ENCODE results near the gene CC2D2B. TPM values are rescaled to one million over a fixed set of nuclear protein-coding genes. Genes with fewer than 3 reads are reported as not detected.

Gene CC2D2B
- total and polyA plus RNA-seq, 10 donors, result 0.26 to 7.1 (median 2.8) TPM

DNA sequence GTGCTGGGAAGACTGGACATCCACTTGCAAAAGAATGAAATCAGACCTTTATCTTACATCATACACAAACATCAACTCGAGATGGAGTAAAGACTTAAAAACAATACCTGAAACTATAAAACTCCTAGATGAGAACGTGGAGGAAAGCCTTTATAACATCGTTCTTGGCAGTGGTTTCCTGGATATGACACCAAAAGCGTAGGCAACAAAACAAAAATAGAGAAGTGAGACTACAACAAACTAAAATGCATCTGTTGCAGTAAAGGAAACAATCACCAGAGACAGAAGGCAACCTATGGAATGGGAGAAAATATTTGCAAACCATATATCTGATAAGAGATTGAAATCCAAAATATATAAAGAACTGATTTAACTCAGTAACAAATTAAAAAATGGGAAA lies 33.3 kb downstream of the CC2D2B start:
- H3K4me1 ChIP-seq, result no peaks in the 10 kb centered on the region
- H3K4me3 ChIP-seq, result no peak overlapping the region
- no peak for DNase-seq
- H3K27ac ChIP-seq, result no peak overlapping the region
- peaks cover 0 to 34% (median 24%) of the 10 kb centered on the region in 8 donors for H3K9me3 ChIP-seq
- WGBS, 5 donors, result 49 to 84% (median 65%) methylated on average over 4 of the region's 4 CpGs
- no peaks in the 10 kb centered on the region for H3K36me3 ChIP-seq
- no peaks in the 10 kb centered on the region for H3K27me3 ChIP-seq (replicated peaks in 1 of 7)
- TF ChIP-seq CTCF (IDR thresholded peaks at IDR 0.05 in 8 of 11, conservative IDR thresholded peaks at IDR 0.05 in 3 of 11) (no peak), POLR2AphosphoS5 (IDR thresholded peaks at IDR 0.05) (no peak), POLR2A (IDR thresholded peaks at IDR 0.05) (no peak)
- intact Hi-C loops (cut with DNase I; ENCODE audit: low total_unique reads), result no loop called here

- peak overlapping the region in 1 of 8 donors; percentile 26 for H3K4me3 ChIP-seq
- intact Hi-C loops (cut with DNase I; ENCODE audit: low total_unique reads), result no loop called here
- H3K9me3 ChIP-seq, result peaks cover 9 to 29% (median 27%) of the 10 kb centered on the region in 8 donors
- peak overlapping the region in 7 of 8 donors; percentile 1 to 60 (median 31) for H3K27ac ChIP-seq
- WGBS, 5 donors, result 26 to 38% (median 29%) methylated on average over 7 of the region's 7 CpGs
- H3K4me1 ChIP-seq, result peaks cover 8 to 26% (median 17%) of the 10 kb centered on the region in 6 donors
- DNase-seq, result no peak
- no peak for TF ChIP-seq CTCF (IDR thresholded peaks at IDR 0.05 in 8 of 11, conservative IDR thresholded peaks at IDR 0.05 in 3 of 11)
- TF ChIP-seq POLR2AphosphoS5 (IDR thresholded peaks at IDR 0.05), result no peak
- no peak for TF ChIP-seq POLR2A (IDR thresholded peaks at IDR 0.05)
- H3K36me3 ChIP-seq, result no peaks in the 10 kb centered on the region
- H3K27me3 ChIP-seq (replicated peaks in 1 of 7), result no peaks in the 10 kb centered on the region
These were observed 55.6 kb downstream of the CC2D2B start for GRCh38 chr10:95963202-95963990.

DNA sequence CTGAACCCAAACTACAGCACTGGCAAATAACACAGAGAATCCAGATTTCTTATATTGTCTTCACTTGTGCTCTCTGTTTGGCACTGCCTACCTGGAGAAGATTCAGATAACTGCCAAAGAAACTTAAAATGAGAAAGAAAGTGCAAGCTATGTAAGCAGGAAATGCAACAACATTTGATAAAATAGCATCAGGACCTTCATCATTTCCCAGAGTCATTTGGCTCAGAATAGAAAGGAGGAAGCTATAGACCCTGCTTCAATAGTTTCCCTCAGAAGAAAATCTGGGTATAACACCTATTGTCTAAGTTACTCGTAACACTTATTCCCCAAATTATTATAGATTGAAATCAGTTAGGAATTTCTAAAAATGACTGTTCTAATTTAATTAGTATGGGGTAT lies 56.2 kb downstream of the CC2D2B start:
- intact Hi-C loops (cut with DNase I; ENCODE audit: low total_unique reads), result no loop called here
- Histone ChIP-seq H3K36me3 (no peaks in the 10 kb centered on the region), H3K4me1 (peaks cover 8 to 26% (median 17%) of the 10 kb centered on the region in 6 donors), H3K4me3 (peak overlapping the region in 1 of 8 donors; percentile 26), H3K27ac (peak overlapping the region in 7 of 8 donors; percentile 1 to 60 (median 31)), H3K9me3 (peaks cover 9 to 23% (median 21%) of the 10 kb centered on the region in 8 donors), H3K27me3 (replicated peaks in 1 of 7) (no peaks in the 10 kb centered on the region)
- TF ChIP-seq CTCF (IDR thresholded peaks at IDR 0.05 in 8 of 11, conservative IDR thresholded peaks at IDR 0.05 in 3 of 11) (no peak), POLR2AphosphoS5 (IDR thresholded peaks at IDR 0.05) (no peak), POLR2A (IDR thresholded peaks at IDR 0.05) (no peak)
- DNase-seq, result no peak
- WGBS, 5 donors, result 19 to 36% (median 29%) methylated on average over 1 of the region's 1 CpG

DNA sequence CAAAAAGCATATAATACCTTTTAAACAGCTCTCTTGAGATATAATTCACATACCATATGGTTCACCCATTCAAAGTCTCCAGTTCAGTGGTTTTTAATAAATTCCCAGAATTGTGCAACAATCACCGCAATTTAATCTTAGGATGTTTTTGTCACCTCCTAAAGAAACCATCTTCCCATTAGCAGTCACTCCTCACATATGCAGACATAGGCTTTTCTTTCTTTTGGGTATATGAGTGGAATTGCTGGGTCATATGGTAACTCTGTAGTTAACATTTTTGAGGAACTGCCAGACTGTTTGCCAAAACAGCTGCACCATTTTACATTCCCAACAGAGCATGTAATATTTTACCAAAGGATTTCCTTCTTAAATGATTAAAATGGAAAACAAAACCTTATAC lies 57.0 kb downstream of the CC2D2B start:
- TF ChIP-seq POLR2A (IDR thresholded peaks at IDR 0.05), result no peak
- no peak for TF ChIP-seq POLR2AphosphoS5 (IDR thresholded peaks at IDR 0.05)
- no peak for TF ChIP-seq CTCF (IDR thresholded peaks at IDR 0.05 in 8 of 11, conservative IDR thresholded peaks at IDR 0.05 in 3 of 11)
- Histone ChIP-seq H3K27ac (no peak overlapping the region), H3K27me3 (replicated peaks in 1 of 7) (no peaks in the 10 kb centered on the region), H3K4me3 (no peak overlapping the region), H3K36me3 (no peaks in the 10 kb centered on the region), H3K4me1 (peaks cover 8 to 26% (median 17%) of the 10 kb centered on the region in 6 donors), H3K9me3 (peaks cover 1 to 15% (median 14%) of the 10 kb centered on the region in 8 donors)
- no peak for DNase-seq
- 83 to 94% (median 91%) methylated on average over 1 of the region's 1 CpG for WGBS, 5 donors
- intact Hi-C loops (cut with DNase I; ENCODE audit: low total_unique reads), result no loop called here

All from spleen (tissue), 11 donors.